Heart left ventricle (tissue), 13 donors: ENCODE measurements around the gene PPTC7.

Experiments used
- POLR2A ChIP-seq, 2 donors: fragments of 450-650 bp; IDR thresholded peaks; one replicate each; pipeline ENCODE4 v1.6.1; 2017; ENCODE audit warnings: antibody characterized with exemption in 2 of 2, mild to moderate bottlenecking in 2 of 2, moderate library complexity in 2 of 2
- TF ChIP-seq, protein P1 (sequence below), 12 donors: fragments of 200-600 bp; sonication (generic) in 4 of 12; IDR thresholded peaks; one replicate each; pipeline versions ENCODE4 v1.5.0 to v1.8.0; 2018 to 2022; ENCODE audit warnings: antibody characterized with exemption in 12 of 12, mild to moderate bottlenecking in 5 of 12
- donor health status: ischemic (EF 13 %, LVEDD 7.1; RV severe dilation, severe dysfunction).
- donor health status: DM: no; HTN: yes; CAD: no.
- donor health status: DM: no; HTN: no; CAD: no.
- donor health status: ischemic (EF 25% LVEDD 6.9; RV normal size, moderate dysfunction).
- donor health status: ischemic (EF 25% LVEDD 5.7; RV mildly dilated, moderate dysfunction).
- donor health status: ischemic (EF 35%, LVEDD 5.7; RV mildly dilated, moderate dysfunction).
- donor health status: nonischemic (EF 11% LVEDD 7.7; RV severe dilation, severe dysfunction).
- donor health status: DM: yes; HTN: yes; CAD: no.
- donor health status: PGD.
- donor health status: ischemic (EF 29% LVEDD 5.4; RV normal size, mild dysfunction).
- donor health status: nonischemic (EF 23%, LVEDD 6.1; RV moderate dilation, normal function).

- TF ChIP-seq, protein P1, sequence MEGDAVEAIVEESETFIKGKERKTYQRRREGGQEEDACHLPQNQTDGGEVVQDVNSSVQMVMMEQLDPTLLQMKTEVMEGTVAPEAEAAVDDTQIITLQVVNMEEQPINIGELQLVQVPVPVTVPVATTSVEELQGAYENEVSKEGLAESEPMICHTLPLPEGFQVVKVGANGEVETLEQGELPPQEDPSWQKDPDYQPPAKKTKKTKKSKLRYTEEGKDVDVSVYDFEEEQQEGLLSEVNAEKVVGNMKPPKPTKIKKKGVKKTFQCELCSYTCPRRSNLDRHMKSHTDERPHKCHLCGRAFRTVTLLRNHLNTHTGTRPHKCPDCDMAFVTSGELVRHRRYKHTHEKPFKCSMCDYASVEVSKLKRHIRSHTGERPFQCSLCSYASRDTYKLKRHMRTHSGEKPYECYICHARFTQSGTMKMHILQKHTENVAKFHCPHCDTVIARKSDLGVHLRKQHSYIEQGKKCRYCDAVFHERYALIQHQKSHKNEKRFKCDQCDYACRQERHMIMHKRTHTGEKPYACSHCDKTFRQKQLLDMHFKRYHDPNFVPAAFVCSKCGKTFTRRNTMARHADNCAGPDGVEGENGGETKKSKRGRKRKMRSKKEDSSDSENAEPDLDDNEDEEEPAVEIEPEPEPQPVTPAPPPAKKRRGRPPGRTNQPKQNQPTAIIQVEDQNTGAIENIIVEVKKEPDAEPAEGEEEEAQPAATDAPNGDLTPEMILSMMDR (IDR thresholded peaks at IDR 0.05), result no peak
- TF ChIP-seq POLR2A (IDR thresholded peaks at IDR 0.05), result no peak
These were observed 8.4 kb upstream of the PPTC7 start for GRCh38 chr12:110591451-110592051.
